Hematopoietic multipotent progenitor cell treated with erythropoietin and hydrocortisone succinate and interleukin-3 and kit ligand, for 8 days (in vitro differentiated cells): ENCODE results near the gene TNS3.

Source experiments
- DNase-seq: peaks from one replicate; pipeline ENCODE4 v3.0.0-alpha.2; 2015

Gene TNS3

GRCh38 chr7:47377741-47378140 is 204.2 kb downstream of the TNS3 start:
- no peak for DNase-seq

GRCh38 chr7:47376991-47377616 is 204.8 kb downstream of the TNS3 start:
- DNase-seq = no peak

- DNase-seq = no peak
These were observed 206.6 kb downstream of the TNS3 start for GRCh38 chr7:47375121-47375938.

- no peak for DNase-seq
These were observed 207.4 kb downstream of the TNS3 start for GRCh38 chr7:47374538-47374937.

- peak; percentile 89 for DNase-seq
These were observed 207.9 kb downstream of the TNS3 start for GRCh38 chr7:47373871-47374451.

GRCh38 chr7:47371733-47372368 is 210.1 kb downstream of the TNS3 start:
- peak; percentile 85 for DNase-seq

GRCh38 chr7:47371317-47371716 is 210.6 kb downstream of the TNS3 start:
- no peak for DNase-seq

GRCh38 chr7:47370461-47371042 is 211.4 kb downstream of the TNS3 start:
- no peak for DNase-seq

- DNase-seq = no peak
These were observed 212.2 kb downstream of the TNS3 start for GRCh38 chr7:47369736-47370135.

GRCh38 chr7:47368190-47368812 is 213.6 kb downstream of the TNS3 start:
- DNase-seq = no peak

- DNase-seq = no peak
These were observed 214.5 kb downstream of the TNS3 start for GRCh38 chr7:47367369-47367768.

- DNase-seq = no peak
These were observed 215.0 kb downstream of the TNS3 start for GRCh38 chr7:47366960-47367359.

- no peak for DNase-seq
These were observed 215.7 kb downstream of the TNS3 start for GRCh38 chr7:47366211-47366610.

GRCh38 chr7:47362984-47363383 is 218.9 kb downstream of the TNS3 start:
- no peak for DNase-seq

- no peak for DNase-seq
These were observed 220.1 kb downstream of the TNS3 start for GRCh38 chr7:47361746-47362215.

GRCh38 chr7:47361236-47361635 is 220.7 kb downstream of the TNS3 start:
- no peak for DNase-seq

- DNase-seq = no peak
These were observed 221.5 kb downstream of the TNS3 start for GRCh38 chr7:47360301-47360900.

- DNase-seq = no peak
These were observed 222.8 kb downstream of the TNS3 start for GRCh38 chr7:47358944-47359588.

GRCh38 chr7:47358357-47358756 is 223.6 kb downstream of the TNS3 start:
- DNase-seq = no peak

GRCh38 chr7:47357863-47358262 is 224.0 kb downstream of the TNS3 start:
- DNase-seq = no peak

- DNase-seq = no peak
These were observed 224.6 kb downstream of the TNS3 start for GRCh38 chr7:47357361-47357760.

- DNase-seq = no peak
These were observed 225.7 kb downstream of the TNS3 start for GRCh38 chr7:47356261-47356660.
